MM.1S (cell line): Measurements from ENCODE around the gene AGPAT1.
A peak's percentile ranks its signal among the peaks of the same experiment; 100 is the strongest.

Experiments
- DNase-seq: peaks from one replicate; pipeline ENCODE4 v3.0.0-alpha.2; 2015
- H2AFZ ChIP-seq: fragments of 300-600 bp; sonication (generic); 2 replicates; pipeline ENCODE4 v1.6.0; 2016; ENCODE audit warnings: antibody characterized with exemption, low read length
- H3F3A ChIP-seq: fragments of 300-600 bp; sonication (generic); 2 replicates; pipeline ENCODE4 v1.6.1; 2016; ENCODE audit warnings: mild to moderate bottlenecking, antibody characterized with exemption, low read length, moderate library complexity, mixed read lengths; ENCODE audit not compliant: insufficient read depth
- H3K27ac ChIP-seq: fragments of 300-600 bp; sonication (generic); 2 replicates; pipeline ENCODE4 v1.5.1; 2016; ENCODE audit warnings: mild to moderate bottlenecking, low read length
- H3K27me3 ChIP-seq: fragments of 300-600 bp; sonication (generic); replicated peaks from 2 replicates; pipeline ENCODE4 v1.6.0; 2016; ENCODE audit warnings: low read length; ENCODE audit not compliant: insufficient read depth
- H3K36me3 ChIP-seq: fragments of 300-600 bp; sonication (generic); replicated peaks from 2 replicates; pipeline ENCODE4 v1.6.1; 2016; ENCODE audit warnings: mild to moderate bottlenecking, low read length, mixed read lengths; ENCODE audit not compliant: insufficient read depth
- H3K4me1 ChIP-seq: fragments of 300-600 bp; sonication (generic); 2 replicates; pipeline ENCODE4 v1.6.1; 2016; ENCODE audit warnings: low read length, mixed read lengths
- H3K4me2 ChIP-seq: fragments of 300-600 bp; sonication (generic); 2 replicates; pipeline ENCODE4 v1.6.0; 2016; ENCODE audit warnings: low read depth, low read length
- H3K4me3 ChIP-seq: fragments of 300-600 bp; sonication (generic); 2 replicates; pipeline ENCODE4 v1.5.1; 2016; ENCODE audit warnings: low read length, mixed read lengths
- H3K79me2 ChIP-seq: fragments of 300-600 bp; sonication (generic); 2 replicates; pipeline ENCODE4 v1.6.1; 2016; ENCODE audit warnings: mixed run types, low read length, mixed read lengths
- H3K9ac ChIP-seq: fragments of 300-600 bp; sonication (generic); 2 replicates; pipeline ENCODE4 v1.6.1; 2016; ENCODE audit warnings: low read length, mixed read lengths
- H3K9me2 ChIP-seq: fragments of 300-600 bp; sonication (generic); replicated peaks from 2 replicates; pipeline ENCODE4 v1.6.1; 2016; ENCODE audit warnings: mild to moderate bottlenecking, low read length, mixed read lengths; ENCODE audit not compliant: insufficient read depth
- H3K9me3 ChIP-seq: fragments of 300-600 bp; sonication (generic); replicated peaks from 2 replicates; pipeline ENCODE4 v1.6.1; 2016; ENCODE audit warnings: mild to moderate bottlenecking, low read length, mixed read lengths; ENCODE audit not compliant: insufficient read depth
- H4K20me1 ChIP-seq: fragments of 300-600 bp; sonication (generic); 2 replicates; pipeline ENCODE4 v1.6.1; 2016; ENCODE audit warnings: mild to moderate bottlenecking, low read length, moderate library complexity, mixed read lengths; ENCODE audit not compliant: insufficient read depth
- CTCF ChIP-seq: fragments of 300-600 bp; sonication (generic); IDR thresholded peaks from 2 replicates; pipeline ENCODE4 v1.5.1; 2016; ENCODE audit warnings: antibody characterized with exemption, low read length, mixed read lengths
- EZH2 ChIP-seq: fragments of 300-600 bp; sonication (generic); optimal IDR thresholded peaks from 2 replicates; pipeline ENCODE3; 2017; ENCODE audit warnings: low read depth, mild to moderate bottlenecking, antibody characterized with exemption, low read length, mixed read lengths
- EZH2phosphoT487 ChIP-seq: fragments of 300-600 bp; sonication (generic); IDR thresholded peaks from 2 replicates; pipeline ENCODE4 v1.6.1; 2018; ENCODE audit warnings: antibody characterized with exemption, low read length

The AGPAT1 gene

DNA sequence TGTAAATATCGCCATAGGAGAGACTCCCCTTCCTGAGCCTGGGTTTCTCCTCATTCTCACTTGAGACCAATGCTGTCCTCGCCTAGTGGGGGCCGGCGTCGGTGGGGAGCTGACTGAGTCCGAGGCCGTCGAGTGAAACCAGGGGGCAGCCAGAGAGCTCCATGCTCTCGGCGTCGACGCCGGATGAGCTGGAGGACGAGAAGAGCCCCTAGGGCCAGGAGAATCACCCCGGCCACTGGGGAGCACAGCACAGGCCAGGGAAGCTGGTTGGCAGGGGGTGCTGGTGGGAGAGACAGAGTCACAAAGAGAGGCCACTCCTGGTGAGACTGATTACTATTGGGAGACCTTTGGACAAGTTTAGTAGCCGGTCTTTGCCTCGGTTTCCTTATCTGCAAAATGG, 23.0 kb upstream of the AGPAT1 start:
- H3K27me3 ChIP-seq = peaks cover 24% of the 10 kb centered on the region
- H4K20me1 ChIP-seq = no peaks in the 10 kb centered on the region
- no peak for DNase-seq
- H2AFZ ChIP-seq = no peak overlapping the region
- no peaks in the 10 kb centered on the region for H3K79me2 ChIP-seq
- no peaks in the 10 kb centered on the region for H3K9me2 ChIP-seq
- H3F3A ChIP-seq = peaks cover 10% of the 10 kb centered on the region; the same call in 1 of the 2 replicates
- H3K9ac ChIP-seq = no peak overlapping the region
- no peak overlapping the region for H3K4me3 ChIP-seq
- TF ChIP-seq EZH2 (no peak), CTCF (no peak), EZH2phosphoT487 (no peak)
- no peak overlapping the region for H3K27ac ChIP-seq
- H3K36me3 ChIP-seq = no peaks in the 10 kb centered on the region
- H3K4me2 ChIP-seq = no peak overlapping the region
- no peaks in the 10 kb centered on the region for H3K9me3 ChIP-seq
- H3K4me1 ChIP-seq = peaks cover 9% of the 10 kb centered on the region

GRCh38 chr6:32198345-32198696, 22.4 kb upstream of the AGPAT1 start:
- Histone ChIP-seq H3K4me2 (no peak overlapping the region), H2AFZ (no peak overlapping the region), H3K27ac (no peak overlapping the region), H3K79me2 (no peaks in the 10 kb centered on the region), H3K9ac (no peak overlapping the region), H3F3A (peaks cover 15% of the 10 kb centered on the region; the same call in 1 of the 2 replicates), H3K4me1 (peaks cover 13% of the 10 kb centered on the region), H3K27me3 (peaks cover 21% of the 10 kb centered on the region), H3K36me3 (no peaks in the 10 kb centered on the region), H3K9me2 (no peaks in the 10 kb centered on the region), H3K9me3 (no peaks in the 10 kb centered on the region), H4K20me1 (no peaks in the 10 kb centered on the region), H3K4me3 (no peak overlapping the region)
- DNase-seq = no peak
- no peak for TF ChIP-seq EZH2
- no peak for TF ChIP-seq CTCF
- TF ChIP-seq EZH2phosphoT487 = no peak

GRCh38 chr6:32196682-32197616, 21.1 kb upstream of the AGPAT1 start:
- Histone ChIP-seq H3K4me3 (peak overlapping the region; percentile 83), H2AFZ (peak overlapping the region; percentile 60), H3K9me3 (no peaks in the 10 kb centered on the region), H3K9me2 (no peaks in the 10 kb centered on the region), H3K27me3 (peaks cover 21% of the 10 kb centered on the region), H3K36me3 (no peaks in the 10 kb centered on the region), H3K4me1 (peaks cover 20% of the 10 kb centered on the region), H3K79me2 (peaks cover 7% of the 10 kb centered on the region), H3K4me2 (peak overlapping the region; percentile 88), H3K9ac (peak overlapping the region; percentile 98), H3K27ac (peak overlapping the region; percentile 91; the same call in 1 of the 2 replicates), H4K20me1 (no peaks in the 10 kb centered on the region), H3F3A (peaks cover 15% of the 10 kb centered on the region; the same call in 1 of the 2 replicates)
- TF ChIP-seq EZH2 (no peak), CTCF (peak; percentile 10; the same call in 1 of the 2 replicates)
- DNase-seq = peak; percentile 29
